Measurements from ENCODE around the gene LRRIQ4. TPM values are rescaled to one million over a fixed set of nuclear protein-coding genes. Genes with fewer than 3 reads are reported as not detected.
A peak's percentile ranks its signal among the peaks of the same experiment; 100 is the strongest.

Gene LRRIQ4
- total and polyA plus RNA-seq, 4 donors: 0.09 TPM; not detected in 3

DNA sequence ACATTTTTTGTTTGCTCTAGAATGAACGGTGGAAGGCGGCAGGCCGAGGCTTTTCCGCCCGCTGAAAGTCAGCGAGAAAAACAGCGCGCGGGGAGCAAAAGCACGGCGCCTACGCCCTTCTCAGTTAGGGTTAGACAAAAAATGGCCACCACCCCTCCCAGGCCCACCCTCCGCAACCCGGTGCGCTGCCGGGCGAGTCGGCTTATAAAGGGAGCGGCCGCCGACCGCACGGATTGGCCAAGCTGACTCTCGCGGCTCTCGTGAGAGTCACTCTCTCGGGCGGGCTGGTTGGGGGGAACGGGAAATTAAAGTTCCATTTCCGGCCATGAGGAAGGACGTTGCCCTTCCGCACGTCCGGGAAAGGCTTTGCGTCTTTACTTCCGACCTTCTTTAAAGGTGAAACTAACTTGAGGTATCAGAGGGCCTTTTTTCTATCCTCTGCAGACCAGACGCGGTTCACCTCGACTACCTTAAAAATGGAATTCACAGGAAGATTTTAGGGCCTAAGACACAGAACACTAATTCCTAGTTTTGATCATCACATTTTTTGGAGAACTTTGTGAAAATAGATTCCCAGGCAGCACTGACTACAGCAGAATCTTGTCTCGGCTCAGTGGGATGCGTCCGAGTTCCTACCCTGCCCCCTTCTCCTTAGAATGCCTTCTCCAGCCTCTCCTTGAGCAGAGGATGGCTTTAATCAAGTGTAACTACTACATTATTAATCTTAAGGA, 47.6 kb upstream of the LRRIQ4 start, which contains the start of gene TERC:
Gene TERC (minus strand): TSS at position 179 of the 731 bp plus-strand sequence.
- H3K27ac ChIP-seq (ENCODE audit: low read depth in 1 of 2, low read length in 2 of 2): peak within 1 kb of the TSS; percentile 88 to 93
- H3K9ac ChIP-seq (ENCODE audit: low read depth in 1 of 2, low read length in 2 of 2): peak within 1 kb of the TSS; percentile 49 to 92
- H3K27me3 ChIP-seq (ENCODE audit: control insufficient read depth in 4 of 4, insufficient read depth in 4 of 4, low read length in 3 of 4): no peaks in the 10 kb centered on the region
- peak; percentile 91 for DNase-seq (ENCODE audit: low spot score)
- peak within 1 kb of the TSS; percentile 74 to 92 (median 78) for H3K4me3 ChIP-seq (ENCODE audit: low read depth in 1 of 3, low read length in 3 of 3)
- peaks cover 0 to 1% (median 0%) of the 10 kb centered on the region in 4 donors for H3K36me3 ChIP-seq (ENCODE audit: control insufficient read depth in 4 of 4, insufficient read depth in 3 of 4, low read depth in 1 of 4, low read length in 3 of 4)
- H3K4me1 ChIP-seq (ENCODE audit: control insufficient read depth in 4 of 4, insufficient read depth in 4 of 4, low read length in 3 of 4): peaks cover 0 to 7% (median 3%) of the 10 kb centered on the region in 4 donors
- no peak for TF ChIP-seq RAD21 (IDR thresholded peaks at IDR 0.05)
- peak; percentile 12 to 64 for TF ChIP-seq JUND (IDR thresholded peaks at IDR 0.05)
- TF ChIP-seq ATF3 (IDR thresholded peaks at IDR 0.05): no peak
- TF ChIP-seq, protein P1, sequence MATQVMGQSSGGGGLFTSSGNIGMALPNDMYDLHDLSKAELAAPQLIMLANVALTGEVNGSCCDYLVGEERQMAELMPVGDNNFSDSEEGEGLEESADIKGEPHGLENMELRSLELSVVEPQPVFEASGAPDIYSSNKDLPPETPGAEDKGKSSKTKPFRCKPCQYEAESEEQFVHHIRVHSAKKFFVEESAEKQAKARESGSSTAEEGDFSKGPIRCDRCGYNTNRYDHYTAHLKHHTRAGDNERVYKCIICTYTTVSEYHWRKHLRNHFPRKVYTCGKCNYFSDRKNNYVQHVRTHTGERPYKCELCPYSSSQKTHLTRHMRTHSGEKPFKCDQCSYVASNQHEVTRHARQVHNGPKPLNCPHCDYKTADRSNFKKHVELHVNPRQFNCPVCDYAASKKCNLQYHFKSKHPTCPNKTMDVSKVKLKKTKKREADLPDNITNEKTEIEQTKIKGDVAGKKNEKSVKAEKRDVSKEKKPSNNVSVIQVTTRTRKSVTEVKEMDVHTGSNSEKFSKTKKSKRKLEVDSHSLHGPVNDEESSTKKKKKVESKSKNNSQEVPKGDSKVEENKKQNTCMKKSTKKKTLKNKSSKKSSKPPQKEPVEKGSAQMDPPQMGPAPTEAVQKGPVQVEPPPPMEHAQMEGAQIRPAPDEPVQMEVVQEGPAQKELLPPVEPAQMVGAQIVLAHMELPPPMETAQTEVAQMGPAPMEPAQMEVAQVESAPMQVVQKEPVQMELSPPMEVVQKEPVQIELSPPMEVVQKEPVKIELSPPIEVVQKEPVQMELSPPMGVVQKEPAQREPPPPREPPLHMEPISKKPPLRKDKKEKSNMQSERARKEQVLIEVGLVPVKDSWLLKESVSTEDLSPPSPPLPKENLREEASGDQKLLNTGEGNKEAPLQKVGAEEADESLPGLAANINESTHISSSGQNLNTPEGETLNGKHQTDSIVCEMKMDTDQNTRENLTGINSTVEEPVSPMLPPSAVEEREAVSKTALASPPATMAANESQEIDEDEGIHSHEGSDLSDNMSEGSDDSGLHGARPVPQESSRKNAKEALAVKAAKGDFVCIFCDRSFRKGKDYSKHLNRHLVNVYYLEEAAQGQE (IDR thresholded peaks at IDR 0.05): peak; percentile 65
- peak; percentile 79 for TF ChIP-seq SP1 (IDR thresholded peaks at IDR 0.05)
- TF ChIP-seq CTCF (IDR thresholded peaks at IDR 0.05; ENCODE audit: low read depth, low read length, missing input control): no peak
- TF ChIP-seq EGR1 (IDR thresholded peaks at IDR 0.05; ENCODE audit: low read depth in 2 of 2): peak; percentile 94 to 97
- no peak for TF ChIP-seq HNF4G (IDR thresholded peaks at IDR 0.05)
- TF ChIP-seq GABPA (IDR thresholded peaks at IDR 0.05 in 1 of 2, conservative IDR thresholded peaks at IDR 0.05 in 1 of 2): peak; percentile 76 to 92
- TF ChIP-seq FOXA2 (IDR thresholded peaks at IDR 0.05): no peak
- TF ChIP-seq, protein P2, sequence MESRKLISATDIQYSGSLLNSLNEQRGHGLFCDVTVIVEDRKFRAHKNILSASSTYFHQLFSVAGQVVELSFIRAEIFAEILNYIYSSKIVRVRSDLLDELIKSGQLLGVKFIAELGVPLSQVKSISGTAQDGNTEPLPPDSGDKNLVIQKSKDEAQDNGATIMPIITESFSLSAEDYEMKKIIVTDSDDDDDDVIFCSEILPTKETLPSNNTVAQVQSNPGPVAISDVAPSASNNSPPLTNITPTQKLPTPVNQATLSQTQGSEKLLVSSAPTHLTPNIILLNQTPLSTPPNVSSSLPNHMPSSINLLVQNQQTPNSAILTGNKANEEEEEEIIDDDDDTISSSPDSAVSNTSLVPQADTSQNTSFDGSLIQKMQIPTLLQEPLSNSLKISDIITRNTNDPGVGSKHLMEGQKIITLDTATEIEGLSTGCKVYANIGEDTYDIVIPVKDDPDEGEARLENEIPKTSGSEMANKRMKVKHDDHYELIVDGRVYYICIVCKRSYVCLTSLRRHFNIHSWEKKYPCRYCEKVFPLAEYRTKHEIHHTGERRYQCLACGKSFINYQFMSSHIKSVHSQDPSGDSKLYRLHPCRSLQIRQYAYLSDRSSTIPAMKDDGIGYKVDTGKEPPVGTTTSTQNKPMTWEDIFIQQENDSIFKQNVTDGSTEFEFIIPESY (IDR thresholded peaks at IDR 0.05): peak; percentile 99
- no peak for TF ChIP-seq FOXA1 (IDR thresholded peaks at IDR 0.05)
- TF ChIP-seq YY1 (IDR thresholded peaks at IDR 0.05): peak; percentile 95
- TF ChIP-seq RXRA (IDR thresholded peaks at IDR 0.05): peak; percentile 65 to 75
- peak; percentile 88 for TF ChIP-seq TAF1 (conservative IDR thresholded peaks at IDR 0.05)
- TF ChIP-seq NR2F2 (IDR thresholded peaks at IDR 0.05): peak; percentile 74
- TF ChIP-seq HNF4A (conservative IDR thresholded peaks at IDR 0.05): peak; percentile 24 to 52
- TF ChIP-seq, protein P3, sequence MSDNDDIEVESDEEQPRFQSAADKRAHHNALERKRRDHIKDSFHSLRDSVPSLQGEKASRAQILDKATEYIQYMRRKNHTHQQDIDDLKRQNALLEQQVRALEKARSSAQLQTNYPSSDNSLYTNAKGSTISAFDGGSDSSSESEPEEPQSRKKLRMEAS (IDR thresholded peaks at IDR 0.05): peak; percentile 99
- no peaks in the 10 kb centered on the region for H3K9me3 ChIP-seq (ENCODE audit: control insufficient read depth in 4 of 4, low read length in 3 of 4)
- 7% methylated on average over 42 of the region's 42 CpGs for WGBS

Data from liver (tissue), 9 donors.